ENCODE data around the gene CFD.

DNA sequence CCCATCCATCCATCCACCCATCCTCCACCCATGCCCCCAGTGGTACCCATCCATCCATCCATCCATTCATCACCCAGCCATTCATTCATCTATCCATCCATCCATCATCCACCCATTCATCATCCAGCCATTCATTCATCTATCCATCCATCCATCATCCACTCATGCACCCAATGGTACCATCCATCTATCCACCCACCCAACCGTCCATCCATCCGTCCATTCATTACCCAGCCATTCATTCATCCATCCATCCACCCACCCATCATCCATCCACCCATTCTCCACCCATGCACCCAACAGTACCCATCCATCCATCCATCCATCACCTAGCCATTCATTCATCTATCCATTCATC, 43.0 kb upstream of the CFD start:
- TF ChIP-seq CTCF (IDR thresholded peaks at IDR 0.05): no peak
- TF ChIP-seq POLR2A (IDR thresholded peaks at IDR 0.05): no peak
